ENCODE results near the gene CIITA.
"Not testable (repeated sequence)": the region's sequence is repeated elsewhere in the genome, so short reads cannot be mapped to it uniquely, and the experiment has no call there.

Gene CIITA

GRCh38 chr16:10934325-10935107, 57.5 kb downstream of the CIITA start:
- no peak for DNase-seq (ENCODE audit: low read depth in 3 of 3)

- no peak for DNase-seq (ENCODE audit: low read depth in 3 of 3)
These were observed 58.4 kb downstream of the CIITA start for GRCh38 chr16:10935226-10935915.

- DNase-seq (ENCODE audit: low read depth in 3 of 3) = no peak
These were observed 59.4 kb downstream of the CIITA start for GRCh38 chr16:10936272-10936984.

GRCh38 chr16:10937068-10937859, 60.3 kb downstream of the CIITA start:
- no peak for DNase-seq (ENCODE audit: low read depth in 3 of 3)

- peak in 1 of 3 experiments; percentile 46 for DNase-seq (ENCODE audit: low read depth in 3 of 3)
These were observed 61.3 kb downstream of the CIITA start for GRCh38 chr16:10938321-10938720.

GRCh38 chr16:10938796-10939648, 62.0 kb downstream of the CIITA start:
- no peak for DNase-seq (ENCODE audit: low read depth in 3 of 3)

GRCh38 chr16:10939649-10940234, 62.7 kb downstream of the CIITA start:
- DNase-seq (ENCODE audit: low read depth in 3 of 3) = no peak

- no peak for DNase-seq (ENCODE audit: low read depth in 3 of 3)
These were observed 63.6 kb downstream of the CIITA start for GRCh38 chr16:10940501-10941079.

- no peak for DNase-seq (ENCODE audit: low read depth in 3 of 3)
These were observed 64.3 kb downstream of the CIITA start for GRCh38 chr16:10941127-10941933.

GRCh38 chr16:10941935-10942351, 64.9 kb downstream of the CIITA start:
- DNase-seq (ENCODE audit: low read depth in 3 of 3) = not testable (repeated sequence)

GRCh38 chr16:10942352-10943063, 65.5 kb downstream of the CIITA start, which contains the start of gene DEXI:
Gene DEXI, minus strand, starts transcription at chr16:10942468. Its CDS starts 463 bp downstream, at chr16:10942005.
- peak; percentile 88 to 94 (median 89) for DNase-seq (ENCODE audit: low read depth in 3 of 3)

GRCh38 chr16:10943064-10943353, 66.0 kb downstream of the CIITA start:
- no peak for DNase-seq (ENCODE audit: low read depth in 3 of 3)

- DNase-seq (ENCODE audit: low read depth in 3 of 3) = peak; percentile 89 to 96 (median 92)
These were observed 67.5 kb downstream of the CIITA start, which contains the start of gene CLEC16A for GRCh38 chr16:10944249-10945064. Gene CLEC16A, plus strand, starts transcription at chr16:10944564. Its CDS starts 154 bp downstream, at chr16:10944718.

GRCh38 chr16:10945065-10945787, 68.2 kb downstream of the CIITA start:
- DNase-seq (ENCODE audit: low read depth in 3 of 3) = no peak

- no peak for DNase-seq (ENCODE audit: low read depth in 3 of 3)
These were observed 69.3 kb downstream of the CIITA start for GRCh38 chr16:10946308-10946707.

GRCh38 chr16:10947211-10947787, 70.3 kb downstream of the CIITA start:
- DNase-seq (ENCODE audit: low read depth in 3 of 3) = no peak
